Heart left ventricle (tissue), 16 donors: ENCODE results near the gene RAPGEF3. TPM values are rescaled to one million over a fixed set of nuclear protein-coding genes. Genes with fewer than 3 reads are reported as not detected.

Experiments used
- ATAC-seq, 4 donors: fragments of 200-7000 bp; cut with Tn5 transposase; one replicate each; pipeline ENCODE4 v1.9.1; 2020 to 2022; ENCODE audit warnings: moderate library complexity in 4 of 4, mild to moderate bottlenecking in 3 of 4, moderate number of reproducible peaks in 1 of 4
- DNase-seq, 5 donors: peaks; one replicate each; pipeline ENCODE4 v3.0.0-alpha.2; 2020
- H3K27ac ChIP-seq, 12 donors: fragments of 200-600 bp; sonication (generic) in 4 of 12; one replicate each; pipeline versions ENCODE4 v1.5.0 to v1.8.0; 2016 to 2022; ENCODE audit warnings: mild to moderate bottlenecking in 2 of 12
- H3K27me3 ChIP-seq, 9 donors: fragments of 200-600 bp; sonication (generic) in 2 of 9; one replicate each; pipeline versions ENCODE4 v1.5.1 to v1.8.0; 2016 to 2022; ENCODE audit warnings: mild to moderate bottlenecking in 3 of 9
- H3K36me3 ChIP-seq, 9 donors: fragments of 200-600 bp; sonication (generic) in 2 of 9; one replicate each; pipeline versions ENCODE4 v1.5.0 to v1.8.0; 2018 to 2022; ENCODE audit warnings: mild to moderate bottlenecking in 2 of 9
- H3K4me1 ChIP-seq, 12 donors: fragments of 200-600 bp; sonication (generic) in 4 of 12; one replicate each; pipeline versions ENCODE4 v1.5.0 to v1.8.0; 2016 to 2022; ENCODE audit warnings: mild to moderate bottlenecking in 3 of 12
- H3K4me3 ChIP-seq, 12 donors: fragments of 200-600 bp; sonication (generic) in 4 of 12; one replicate each; pipeline versions ENCODE4 v1.5.0 to v1.8.0; 2017 to 2022; ENCODE audit warnings: mild to moderate bottlenecking in 9 of 12, moderate library complexity in 4 of 12
- H3K9me3 ChIP-seq, 12 donors: fragments of 200-600 bp; sonication (generic) in 4 of 12; one replicate each; pipeline versions ENCODE4 v1.5.0 to v1.8.0; 2016 to 2022; ENCODE audit warnings: mild to moderate bottlenecking in 1 of 12
- CTCF ChIP-seq, 12 donors: fragments of 200-600 bp; sonication (generic) in 4 of 12; IDR thresholded peaks; one replicate each; pipeline versions ENCODE4 v1.5.0 to v1.8.0; 2018 to 2022; ENCODE audit warnings: antibody characterized with exemption in 12 of 12, mild to moderate bottlenecking in 5 of 12
- POLR2A ChIP-seq, 2 donors: fragments of 450-650 bp; IDR thresholded peaks; one replicate each; pipeline ENCODE4 v1.6.1; 2017; ENCODE audit warnings: antibody characterized with exemption in 2 of 2, mild to moderate bottlenecking in 2 of 2, moderate library complexity in 2 of 2
- WGBS, 4 donors: extraction: QIAGEN DNeasy Blood & Tissue Kit in 2 of 4; methylation state at CpG; one replicate each; pipeline versions ENCODE4 v1.1.5 to v1.1.7; 2013 to 2018; 5-methylcytosine and 5-hydroxymethylcytosine counted together
- intact Hi-C, 10 donors: fragments of 100-400 bp; cut with DNase I; formaldehyde crosslinking; loops; one replicate each; pipeline versions ENCODE4 v1.11.1 to v1.14.2; 2022
- polyA plus RNA-seq, 2 donors: library from polyadenylated mRNA; stranded (reverse); fragments of 200-250 nt; gene quantifications; one replicate each; pipeline ENCODE4 v1.2.3, GENCODE V29; 2013
- total RNA-seq, 9 donors: library from RNA; depleted of rRNA in 2 of 9; stranded (reverse); fragments of >200 nt in 2 of 9; fragmentation: NEBNext Ultra II Directional in 3 of 9; extraction: Animal tissue kit (Norgen Biotek cat#: 25700) in 3 of 9; gene quantifications; one replicate each; pipeline versions ENCODE4 v1.1.0 to v1.2.4, GENCODE V29; 2016 to 2023
- donor health status: ischemic (EF 13 %, LVEDD 7.1; RV severe dilation, severe dysfunction).
- donor health status: healthy with polysubstance abuse.
- donor health status: DM: no; HTN: yes; CAD: no.
- donor health status: DM: no; HTN: no; CAD: no.
- donor health status: ischemic (EF 25% LVEDD 6.9; RV normal size, moderate dysfunction).
- donor health status: ischemic (EF 25% LVEDD 5.7; RV mildly dilated, moderate dysfunction).
- donor health status: healthy.
- donor health status: DM: yes; HTN: yes; CAD: no.
- donor health status: ischemic (EF 35%, LVEDD 5.7; RV mildly dilated, moderate dysfunction).
- donor health status: nonischemic (EF 11% LVEDD 7.7; RV severe dilation, severe dysfunction).
- donor health status: DM: yes; HTN: yes; CAD: no.
- donor health status: PGD.
- donor health status: ischemic (EF 29% LVEDD 5.4; RV normal size, mild dysfunction).
- donor health status: nonischemic (EF 23%, LVEDD 6.1; RV moderate dilation, normal function).

RAPGEF3 gene
- total and polyA plus RNA-seq, 11 donors, result 14.5 to 62.1 (median 23.9) TPM

GRCh38 chr12:47772738-47773061 lies 14.0 kb upstream of the RAPGEF3 start:
- TF ChIP-seq POLR2A (IDR thresholded peaks at IDR 0.05) (no peak), CTCF (IDR thresholded peaks at IDR 0.05) (no peak)
- H3K27ac ChIP-seq, result peak overlapping the region; percentile 23 to 88 (median 82)
- no peak for DNase-seq

GRCh38 chr12:47772094-47772660 lies 13.5 kb upstream of the RAPGEF3 start:
- intact Hi-C loops, result loop anchor here in 2 of 10 donors (5.0 to 10.0 kb wide), 2 partner anchors 63 to 120 kb away; no protein-coding TSS in a partner anchor
- H3K4me1 ChIP-seq, result peaks cover 3 to 56% (median 41%) of the 10 kb centered on the region in 12 donors
- DNase-seq, result no peak

More at GRCh38 chr12:47772738-47773061, 14.0 kb upstream of the RAPGEF3 start:
- WGBS, 4 donors, result 13 to 20% (median 17%) methylated on average over 17 of the region's 17 CpGs
- Histone ChIP-seq H3K27me3 (no peaks in the 10 kb centered on the region), H3K4me1 (peaks cover 3 to 60% (median 45%) of the 10 kb centered on the region in 12 donors), H3K9me3 (no peaks in the 10 kb centered on the region), H3K4me3 (peak overlapping the region in 11 of 12 donors; percentile 74 to 99 (median 97)), H3K36me3 (no peaks in the 10 kb centered on the region)
- intact Hi-C loops, result loop anchor here in 2 of 10 donors (5.0 to 10.0 kb wide), 2 partner anchors 62 to 120 kb away; no protein-coding TSS in a partner anchor
- no peak for ATAC-seq

GRCh38 chr12:47771304-47771703 lies 12.6 kb upstream of the RAPGEF3 start:
- TF ChIP-seq POLR2A (IDR thresholded peaks at IDR 0.05), result no peak
- no peak for TF ChIP-seq CTCF (IDR thresholded peaks at IDR 0.05)
- no peaks in the 10 kb centered on the region for H3K36me3 ChIP-seq
- H3K27ac ChIP-seq, result no peak overlapping the region
- intact Hi-C loops, result loop anchor here in 2 of 10 donors (5.0 to 10.0 kb wide), 2 partner anchors 63 to 119 kb away; no protein-coding TSS in a partner anchor
- no peak for DNase-seq
- H3K4me3 ChIP-seq, result no peak overlapping the region
- no peaks in the 10 kb centered on the region for H3K27me3 ChIP-seq
- H3K9me3 ChIP-seq, result no peaks in the 10 kb centered on the region
- peaks cover 3 to 56% (median 35%) of the 10 kb centered on the region in 12 donors for H3K4me1 ChIP-seq
- WGBS, 4 donors, result 92 to 94% (median 93%) methylated on average over 6 of the region's 6 CpGs
- ATAC-seq, result no peak

More at GRCh38 chr12:47772094-47772660, 13.5 kb upstream of the RAPGEF3 start:
- Histone ChIP-seq H3K4me3 (peak overlapping the region in 7 of 12 donors; percentile 75 to 99 (median 97)), H3K36me3 (no peaks in the 10 kb centered on the region), H3K27me3 (no peaks in the 10 kb centered on the region), H3K9me3 (no peaks in the 10 kb centered on the region), H3K27ac (peak overlapping the region in 1 of 12 donors; percentile 83)
- 80 to 83% (median 81%) methylated on average over 13 of the region's 13 CpGs for WGBS, 4 donors
- no peak for ATAC-seq
- TF ChIP-seq CTCF (IDR thresholded peaks at IDR 0.05) (no peak), POLR2A (IDR thresholded peaks at IDR 0.05) (no peak)

- Histone ChIP-seq H3K27ac (no peak overlapping the region), H3K36me3 (no peaks in the 10 kb centered on the region), H3K9me3 (no peaks in the 10 kb centered on the region), H3K4me1 (peaks cover 3 to 55% (median 27%) of the 10 kb centered on the region in 12 donors), H3K4me3 (no peak overlapping the region), H3K27me3 (no peaks in the 10 kb centered on the region)
- TF ChIP-seq CTCF (IDR thresholded peaks at IDR 0.05) (no peak), POLR2A (IDR thresholded peaks at IDR 0.05) (no peak)
- intact Hi-C loops, result loop anchor here in 2 of 10 donors (5.0 to 10.0 kb wide), 2 partner anchors 65 to 118 kb away; no protein-coding TSS in a partner anchor
- ATAC-seq, result no peak
- DNase-seq, result no peak
- WGBS, 4 donors, result 83 to 93% (median 93%) methylated on average over 3 of the region's 3 CpGs
Measured at GRCh38 chr12:47770086-47770726, 11.5 kb upstream of the RAPGEF3 start.
